HepG2 (cell line): ENCODE results near the gene OR10A6. TPM values are rescaled to one million over a fixed set of nuclear protein-coding genes. Genes with fewer than 3 reads are reported as not detected.

Source experiments
- ATAC-seq: fragments of 200-7000 bp; cut with Tn5 transposase; 3 replicates; pipeline ENCODE4 v1.9.1; 2020; ENCODE audit warnings: mild to moderate bottlenecking, moderate library complexity
- BruUV-seq: library from RNA; stranded (reverse); fragments of 400-500 nt; replicated peaks from 2 replicates; lab custom pipeline; 2021; lab: Mats Ljungman, UMichigan
- CTCF ChIA-PET: fragments of 300-600 bp; formaldehyde crosslinking; extraction: SDS; loops from one replicate; lab custom pipeline; 2021; ENCODE audit warnings: low total read pairs, inconsistent platforms, low intra/inter-chr PET ratio; lab: Yijun Ruan, JAX
- POLR2A ChIA-PET: fragments of 350-600 bp; sonication (Branson Sonifier 250); formaldehyde crosslinking; loops from one replicate; lab custom pipeline; 2020; ENCODE audit warnings: antibody characterized with exemption, inconsistent platforms; lab: Yijun Ruan, JAX
- DNase-seq: peaks from one replicate; pipeline ENCODE4 v3.0.0-alpha.2; 2015; ENCODE audit warnings: low spot score
- FAIRE-seq: peaks from 3 replicates; lab custom pipeline; 2011; peaks lifted over from hg19 to GRCh38; lab: Jason Lieb, UNC
- H2AFZ ChIP-seq: one replicate; pipeline ENCODE4 v1.6.1; 2011; ENCODE audit warnings: low read length, inconsistent platforms
- H3K27ac ChIP-seq: fragments of 300-600 bp; 3 replicates; pipeline ENCODE4 v1.8.0; 2011; ENCODE audit warnings: mixed run types, mild to moderate bottlenecking, mixed read lengths, low read length, inconsistent platforms; ENCODE audit not compliant: insufficient read depth; ENCODE audit errors: extremely low read length
- H3K27me3 ChIP-seq, 2 experiments: fragments of 200-600 bp in 1 of 2; 2 replicates in 1 of 2; 3 replicates in 1 of 2; pipeline versions ENCODE4 v1.6.0 to v1.8.0; 2011; ENCODE audit warnings: low read length in 2 of 2, mild to moderate bottlenecking in 2 of 2, moderate library complexity in 2 of 2, inconsistent platforms in 1 of 2; ENCODE audit not compliant: insufficient read depth in 2 of 2, control insufficient read depth in 1 of 2
- H3K36me3 ChIP-seq, 2 experiments: fragments of 200-600 bp in 1 of 2; replicated peaks in 1 of 2; 2 replicates in 1 of 2; 3 replicates in 1 of 2; pipeline versions ENCODE4 v1.5.1 to v1.8.0; 2011; ENCODE audit warnings: low read length in 2 of 2, inconsistent platforms in 1 of 2; ENCODE audit not compliant: insufficient read depth in 2 of 2, control insufficient read depth in 1 of 2
- H3K4me1 ChIP-seq: 2 replicates; pipeline ENCODE4 v1.5.1; 2012; ENCODE audit warnings: low read length, inconsistent platforms; ENCODE audit not compliant: insufficient read depth
- H3K4me2 ChIP-seq: 2 replicates; pipeline ENCODE4 v1.6.0; 2011; ENCODE audit warnings: low read depth, low read length, inconsistent platforms
- H3K4me3 ChIP-seq, 3 experiments: fragments of 200-600 bp in 1 of 3; sonication (generic), shearing (Covaris generic) in 1 of 3; replicated peaks in 1 of 3; 2 replicates each; pipeline ENCODE4 v1.5.1; 2011 to 2016; ENCODE audit warnings: low read length in 3 of 3, inconsistent platforms in 2 of 3, low read depth in 2 of 3, mild to moderate bottlenecking in 2 of 3, control low read depth in 1 of 3, mixed read lengths in 1 of 3; ENCODE audit not compliant: insufficient read depth in 1 of 3
- H3K79me2 ChIP-seq: one replicate; pipeline ENCODE4 v1.6.1; 2011; ENCODE audit warnings: low read length, inconsistent platforms; ENCODE audit not compliant: insufficient read depth
- H3K9ac ChIP-seq: 2 replicates; pipeline ENCODE4 v1.6.0; 2011; ENCODE audit warnings: mild to moderate bottlenecking, low read depth, low read length, inconsistent platforms; ENCODE audit not compliant: insufficient read depth
- H3K9me3 ChIP-seq: 2 replicates; pipeline ENCODE4 v1.5.1; 2012; ENCODE audit warnings: mild to moderate bottlenecking, low read length
- H4K20me1 ChIP-seq: 2 replicates; pipeline ENCODE4 v1.6.0; 2011; ENCODE audit warnings: inconsistent platforms, mild to moderate bottlenecking, low read length, moderate library complexity; ENCODE audit not compliant: insufficient read depth
- GTF2F1 ChIP-seq: fragments of 150-350 bp; IDR thresholded peaks from 2 replicates; pipeline ENCODE4 v1.6.1; 2014; ENCODE audit warnings: low read length
- HOXA7 ChIP-seq: sonication (generic); formaldehyde crosslinking; IDR thresholded peaks from 2 replicates; pipeline ENCODE4 v1.8.1; 2022; ENCODE audit warnings: mild to moderate bottlenecking, missing genetic modification reagents, moderate library complexity
- MAFF ChIP-seq: IDR thresholded peaks from 2 replicates; pipeline ENCODE4 v1.6.1; 2011; ENCODE audit warnings: low read depth, low read length, improper control_type of control experiment
- MYNN ChIP-seq: sonication (generic); formaldehyde crosslinking; IDR thresholded peaks from 2 replicates; pipeline ENCODE4 v1.4.0; 2020; ENCODE audit warnings: mild to moderate bottlenecking, low read depth, missing genetic modification reagents
- SIX4 ChIP-seq: sonication (generic); formaldehyde crosslinking; IDR thresholded peaks from 2 replicates; pipeline ENCODE4 v1.4.0; 2020; ENCODE audit warnings: missing genetic modification reagents
- TFDP2 ChIP-seq: sonication (generic); formaldehyde crosslinking; IDR thresholded peaks from 2 replicates; pipeline ENCODE4 v1.4.0; 2020; ENCODE audit warnings: missing genetic modification reagents
- WIZ ChIP-seq: sonication (generic); formaldehyde crosslinking; IDR thresholded peaks from 2 replicates; pipeline ENCODE4 v1.5.1; 2020; ENCODE audit warnings: mild to moderate bottlenecking, missing genetic modification reagents
- ZHX1 ChIP-seq: sonication (generic); formaldehyde crosslinking; IDR thresholded peaks from 2 replicates; pipeline ENCODE4 v1.8.1; 2022; ENCODE audit warnings: low read depth, mild to moderate bottlenecking, missing genetic modification reagents
- ZIK1 ChIP-seq: sonication (generic); formaldehyde crosslinking; IDR thresholded peaks from 2 replicates; pipeline ENCODE4 v1.5.0; 2020; ENCODE audit warnings: mild to moderate bottlenecking, low read depth, missing genetic modification reagents, borderline replicate concordance
- ZNF251 ChIP-seq: sonication (generic); formaldehyde crosslinking; IDR thresholded peaks from 2 replicates; pipeline ENCODE4 v1.9.0; 2021; ENCODE audit warnings: mild to moderate bottlenecking, missing genetic modification reagents
- ZNF432 ChIP-seq: sonication (generic); formaldehyde crosslinking; IDR thresholded peaks from 2 replicates; pipeline ENCODE4 v1.5.0; 2020; ENCODE audit warnings: missing genetic modification reagents, mild to moderate bottlenecking, borderline replicate concordance
- ZNF468 ChIP-seq: sonication (generic); formaldehyde crosslinking; IDR thresholded peaks from 2 replicates; pipeline ENCODE4 v1.8.0; 2022; ENCODE audit warnings: mild to moderate bottlenecking, moderate library complexity, missing genetic modification reagents
- ZNF530 ChIP-seq: sonication (generic); formaldehyde crosslinking; IDR thresholded peaks from 2 replicates; pipeline ENCODE4 v1.5.0; 2020; ENCODE audit warnings: low read depth, mild to moderate bottlenecking, missing genetic modification reagents
- ZNF646 ChIP-seq: sonication (generic); formaldehyde crosslinking; IDR thresholded peaks from 2 replicates; pipeline ENCODE4 v1.9.0; 2021; ENCODE audit warnings: mild to moderate bottlenecking, missing genetic modification reagents
- WGBS: methylation state at CpG from one replicate; pipeline ENCODE4 v1.1.6; 2017; ENCODE audit warnings: low lambda C conversion rate; 5-methylcytosine and 5-hydroxymethylcytosine counted together
- in situ Hi-C: cut with HindIII; loops from 2 replicates; pipeline ENCODE4 v1.10.0; 2017; ENCODE audit warnings: low pct_unique_long_range_greater_than_20kb; ENCODE audit not compliant: extremely low pct_ligation_motif_present
- intact Hi-C: fragments of 100-400 bp; cut with micrococcal nuclease; formaldehyde crosslinking; loops from one replicate; pipeline ENCODE4 v1.10.0; 2022; ENCODE audit not compliant: unreplicated experiment
- polyA plus RNA-seq, 8 experiments: library from polyadenylated mRNA; depleted of rRNA in 3 of 8; stranded (reverse) in 7 of 8; unstranded in 1 of 8; fragments of >200 nt; fragmentation: Illumina TruSeq in 4 of 8; extraction: Trizol in 4 of 8; gene quantifications; 2 replicates each; pipeline versions ENCODE4 v1.2.1 to v1.2.3, GENCODE V29; 2011 to 2016; ENCODE audit warnings: low read depth in 4 of 8, missing spikeins in 1 of 8, mixed read lengths in 1 of 8; ENCODE audit not compliant: insufficient read depth in 1 of 8
- total RNA-seq, 5 experiments: library from RNA; depleted of rRNA; stranded (reverse); fragments of >200 nt; fragmentation: Illumina TruSeq; extraction: Trizol; gene quantifications; 2 replicates each; pipeline ENCODE4 v1.2.3, GENCODE V29; 2016; ENCODE audit warnings: low read depth in 1 of 5

The OR10A6 gene
- total and polyA plus RNA-seq, 2 of the 13 experiments (the other 11 are each of a cell fraction or from before 2014, with no cell fraction given) = not detected

- ATAC-seq (no peak), DNase-seq (no peak), FAIRE-seq (no peak)
- BruUV-seq = no TSS peak
- intact Hi-C loops (no loop called here), in situ Hi-C loops (no loop called here)
- no peaks in the 10 kb centered on the region for H4K20me1 ChIP-seq
- H3K4me2 ChIP-seq = no peak overlapping the region
- H3K27me3 ChIP-seq = no peaks in the 10 kb centered on the region; a peak in 2 of 5 replicates
- no peaks in the 10 kb centered on the region for H3K36me3 ChIP-seq
- CTCF ChIA-PET = no interaction called here
- POLR2A ChIA-PET = no interaction called here
- H3K4me3 ChIP-seq = no peak overlapping the region
- no peaks in the 10 kb centered on the region for H3K4me1 ChIP-seq
- 49% methylated on average over 2 of the region's 2 CpGs for WGBS
- H3K27ac ChIP-seq = no peak overlapping the region
- no peaks in the 10 kb centered on the region for H3K79me2 ChIP-seq
- no peak overlapping the region for H2AFZ ChIP-seq
- no peak overlapping the region for H3K9ac ChIP-seq
- H3K9me3 ChIP-seq = no peaks in the 10 kb centered on the region
- TF ChIP-seq WIZ (CRISPR knock-in tag) (no peak), HOXA7 (CRISPR knock-in tag) (no peak), ZNF468 (CRISPR knock-in tag) (no peak), TFDP2 (CRISPR knock-in tag) (no peak), ZNF530 (CRISPR knock-in tag) (no peak), ZHX1 (CRISPR knock-in tag) (no peak), GTF2F1 (no peak), ZIK1 (CRISPR knock-in tag) (no peak), ZNF646 (no peak), ZNF251 (no peak), ZNF432 (CRISPR knock-in tag) (no peak), SIX4 (CRISPR knock-in tag) (no peak), MAFF (no peak), MYNN (CRISPR knock-in tag) (no peak)
These were observed 12.9 kb downstream of the OR10A6 start for GRCh38 chr11:7918141-7918540.
